SK-N-MC (cell line): ENCODE results near the gene HEBP1.

Experiments
- DNase-seq: peaks from one replicate; pipeline ENCODE4 v3.0.0-alpha.2; 2011; ENCODE audit warnings: low read depth, low spot score
- H3K27ac ChIP-seq: fragments of 200-600 bp; sonication (generic); 2 replicates; pipeline ENCODE4 v1.5.1; 2016; ENCODE audit warnings: mixed run types
- H3K36me3 ChIP-seq: fragments of 200-600 bp; sonication (generic); 2 replicates; pipeline ENCODE4 v1.6.1; 2017; ENCODE audit warnings: antibody characterized with exemption, low read length, mixed read lengths; ENCODE audit not compliant: insufficient read depth
- H3K4me3 ChIP-seq: fragments of 200-600 bp; sonication (generic); 2 replicates; pipeline ENCODE4 v1.5.1; 2016
- H3K9ac ChIP-seq: fragments of 200-600 bp; sonication (generic); 2 replicates; pipeline ENCODE4 v1.8.0; 2017; ENCODE audit warnings: mixed run types, mixed read lengths; ENCODE audit not compliant: insufficient read length
- H3K9me3 ChIP-seq: fragments of 200-600 bp; sonication (generic); 2 replicates; pipeline ENCODE4 v1.6.1; 2017; ENCODE audit warnings: low read depth, mild to moderate bottlenecking, antibody characterized with exemption, low read length, moderate library complexity, mixed read lengths
- EZH2 ChIP-seq: fragments of 200-600 bp; sonication (generic); IDR thresholded peaks from one replicate; pipeline ENCODE4 v1.6.1; 2017; ENCODE audit warnings: antibody characterized with exemption
- FOXP2 ChIP-seq: optimal IDR thresholded peaks from 2 replicates; pipeline ENCODE3; 2011; ENCODE audit warnings: mild to moderate bottlenecking, moderate library complexity; ENCODE audit not compliant: insufficient read depth; ENCODE audit errors: extremely low read length, control extremely low read depth
- POLR2AphosphoS5 ChIP-seq: IDR thresholded peaks from 2 replicates; pipeline ENCODE4 v1.6.1; 2012; ENCODE audit warnings: mild to moderate bottlenecking, low read depth, low read length, borderline replicate concordance

The HEBP1 gene

GRCh38 chr12:12979126-12979525 is 20.9 kb downstream of the HEBP1 start:
- Histone ChIP-seq H3K27ac (no peak overlapping the region), H3K9ac (no peak overlapping the region), H3K36me3 (peaks cover 37% of the 10 kb centered on the region), H3K9me3 (no peaks in the 10 kb centered on the region), H3K4me3 (no peak overlapping the region)
- DNase-seq, result no peak
- TF ChIP-seq POLR2AphosphoS5 (no peak), FOXP2 (no peak), EZH2 (no peak)

- Histone ChIP-seq H3K36me3 (peaks cover 49% of the 10 kb centered on the region), H3K9me3 (no peaks in the 10 kb centered on the region), H3K9ac (no peak overlapping the region), H3K4me3 (no peak overlapping the region), H3K27ac (no peak overlapping the region)
- TF ChIP-seq POLR2AphosphoS5 (no peak), EZH2 (no peak)
- no peak for DNase-seq
Observed at GRCh38 chr12:12977231-12977630, 22.8 kb downstream of the HEBP1 start.

GRCh38 chr12:12976366-12976765 is 23.7 kb downstream of the HEBP1 start:
- no peak overlapping the region for H3K9ac ChIP-seq
- no peaks in the 10 kb centered on the region for H3K9me3 ChIP-seq
- no peak overlapping the region for H3K27ac ChIP-seq
- H3K4me3 ChIP-seq, result no peak overlapping the region
- TF ChIP-seq FOXP2, result no peak
- TF ChIP-seq POLR2AphosphoS5, result no peak
- no peak for TF ChIP-seq EZH2
- peaks cover 47% of the 10 kb centered on the region for H3K36me3 ChIP-seq
- no peak for DNase-seq

- TF ChIP-seq POLR2AphosphoS5 (no peak), FOXP2 (no peak), EZH2 (no peak)
- no peaks in the 10 kb centered on the region for H3K9me3 ChIP-seq
- H3K4me3 ChIP-seq, result no peak overlapping the region
- no peak overlapping the region for H3K9ac ChIP-seq
- no peak for DNase-seq
- peaks cover 38% of the 10 kb centered on the region for H3K36me3 ChIP-seq
- no peak overlapping the region for H3K27ac ChIP-seq
Observed at GRCh38 chr12:12975322-12976077, 24.6 kb downstream of the HEBP1 start.

- Histone ChIP-seq H3K9ac (no peak overlapping the region), H3K9me3 (no peaks in the 10 kb centered on the region), H3K36me3 (peaks cover 34% of the 10 kb centered on the region), H3K27ac (no peak overlapping the region), H3K4me3 (no peak overlapping the region)
- no peak for TF ChIP-seq POLR2AphosphoS5
- no peak for TF ChIP-seq EZH2
- no peak for DNase-seq
Observed at GRCh38 chr12:12974211-12974610, 25.9 kb downstream of the HEBP1 start.

GRCh38 chr12:12973019-12973418 is 27.0 kb downstream of the HEBP1 start:
- TF ChIP-seq EZH2 (no peak), POLR2AphosphoS5 (no peak), FOXP2 (no peak)
- peaks cover 27% of the 10 kb centered on the region for H3K36me3 ChIP-seq
- no peak overlapping the region for H3K4me3 ChIP-seq
- H3K27ac ChIP-seq, result no peak overlapping the region
- H3K9me3 ChIP-seq, result no peaks in the 10 kb centered on the region
- DNase-seq, result no peak
- H3K9ac ChIP-seq, result no peak overlapping the region

GRCh38 chr12:12965836-12966235 is 34.2 kb downstream of the HEBP1 start:
- H3K27ac ChIP-seq, result no peak overlapping the region
- H3K36me3 ChIP-seq, result no peaks in the 10 kb centered on the region
- no peak overlapping the region for H3K4me3 ChIP-seq
- no peak for TF ChIP-seq POLR2AphosphoS5
- TF ChIP-seq EZH2, result no peak
- no peak for TF ChIP-seq FOXP2
- DNase-seq, result no peak
- H3K9me3 ChIP-seq, result no peaks in the 10 kb centered on the region
- no peak overlapping the region for H3K9ac ChIP-seq

GRCh38 chr12:12964255-12964654 is 35.8 kb downstream of the HEBP1 start:
- no peak for DNase-seq

GRCh38 chr12:12960639-12961209 is 39.3 kb downstream of the HEBP1 start:
- DNase-seq, result no peak
- Histone ChIP-seq H3K27ac (no peak overlapping the region), H3K9me3 (no peaks in the 10 kb centered on the region), H3K4me3 (no peak overlapping the region), H3K9ac (no peak overlapping the region), H3K36me3 (no peaks in the 10 kb centered on the region)
- TF ChIP-seq EZH2 (no peak), FOXP2 (no peak), POLR2AphosphoS5 (no peak)

More at GRCh38 chr12:12964255-12964654, 35.8 kb downstream of the HEBP1 start:
- Histone ChIP-seq H3K9ac (no peak overlapping the region), H3K4me3 (no peak overlapping the region), H3K27ac (no peak overlapping the region), H3K36me3 (no peaks in the 10 kb centered on the region), H3K9me3 (no peaks in the 10 kb centered on the region)
- TF ChIP-seq POLR2AphosphoS5 (no peak), FOXP2 (no peak)
